Left lobe of liver (tissue), 2 donors: ENCODE results near the gene SNX8. TPM values are rescaled to one million over a fixed set of nuclear protein-coding genes. Genes with fewer than 3 reads are reported as not detected.
A peak's percentile ranks its signal among the peaks of the same experiment; 100 is the strongest.
"Not testable (repeated sequence)": the region's sequence is repeated elsewhere in the genome, so short reads cannot be mapped to it uniquely, and the experiment has no call there.

Source experiments
- ATAC-seq: fragments of 200-7000 bp; cut with Tn5 transposase; one replicate; pipeline ENCODE4 v1.9.1; 2020; ENCODE audit warnings: mild to moderate bottlenecking, moderate library complexity
- DNase-seq: peaks from one replicate; pipeline ENCODE4 v3.0.0-alpha.2; 2020; ENCODE audit warnings: low spot score
- total RNA-seq: library from RNA; stranded (reverse); gene quantifications from one replicate; pipeline ENCODE4 v1.2.1, GENCODE V29; 2021
- donor health status: DM: no; HTN: no; CAD: no; lungs with moderate emphysema.
- donor health status: DM: no; HTN: yes; CAD: no.

SNX8 gene
- total RNA-seq, 1 donor from 2014 or later, result 12.2 TPM

- no peak for ATAC-seq
- DNase-seq, result no peak
Observed at GRCh38 chr7:2295936-2296620, 18.2 kb downstream of the SNX8 start.

DNA sequence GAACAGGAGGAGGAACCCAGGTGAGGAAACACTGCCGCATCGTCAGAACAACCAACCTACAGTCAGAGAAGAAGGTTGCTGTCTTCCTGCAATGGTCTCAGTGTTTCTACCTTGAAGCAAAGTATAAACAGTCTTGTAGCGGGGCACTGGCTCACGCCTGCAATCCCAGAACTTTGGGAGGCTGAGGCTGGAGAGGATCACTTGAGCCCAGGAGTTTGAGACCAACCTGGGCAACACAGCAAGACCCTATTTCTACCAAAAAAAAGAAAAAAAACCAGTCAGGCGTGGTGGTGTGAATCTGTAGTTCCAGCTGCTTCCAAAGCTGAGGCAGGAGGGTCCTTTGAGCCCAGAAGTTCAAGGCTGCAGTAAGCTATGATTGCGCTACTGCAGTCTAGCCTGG, 23.4 kb downstream of the SNX8 start:
- DNase-seq, result no peak
- no peak for ATAC-seq

DNA sequence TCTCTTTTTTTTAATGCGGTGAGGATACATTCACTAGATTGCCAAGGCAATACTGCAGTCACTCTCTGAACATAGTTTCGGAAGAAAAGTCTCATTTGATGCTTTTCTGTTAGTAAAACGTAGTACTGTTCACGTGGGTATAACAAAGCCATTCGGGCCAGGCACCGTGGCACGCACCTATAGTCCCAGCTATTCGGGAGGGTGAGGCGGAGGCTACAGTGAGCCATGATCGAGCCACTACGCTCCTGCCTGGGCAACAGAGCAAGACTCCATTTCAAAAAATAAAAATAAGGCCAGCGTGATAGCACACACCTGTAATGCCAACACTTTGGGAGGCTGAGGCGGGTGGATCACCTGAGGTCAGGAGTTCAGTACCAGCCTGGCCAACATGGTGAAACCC, 24.6 kb downstream of the SNX8 start:
- DNase-seq, result no peak
- ATAC-seq, result no peak

DNA sequence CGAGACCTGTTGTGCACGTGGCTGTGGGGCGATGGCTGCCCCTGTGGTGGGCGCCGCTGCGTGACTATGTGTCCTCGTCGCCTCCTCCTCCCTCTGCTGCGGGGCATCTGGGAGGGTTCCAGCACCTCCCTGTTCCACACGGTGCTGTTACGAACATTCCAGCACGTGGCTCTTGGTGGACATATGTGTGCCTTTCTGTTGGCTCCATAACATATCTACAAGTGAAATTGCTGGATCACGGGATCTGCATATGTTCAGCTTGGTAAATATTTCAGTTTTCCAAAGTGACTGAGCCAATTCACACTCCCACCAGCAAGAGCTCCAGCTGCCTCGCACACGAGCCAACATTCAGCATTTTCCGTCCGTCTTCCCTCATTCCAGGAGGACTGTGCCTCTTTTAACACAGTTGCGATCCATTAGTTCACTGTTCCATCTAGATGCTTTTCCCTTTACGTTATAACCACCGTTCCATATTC, 25.1 kb downstream of the SNX8 start:
- no peak for DNase-seq
- ATAC-seq, result no peak

GRCh38 chr7:2288503-2288902, 25.7 kb downstream of the SNX8 start:
- ATAC-seq, result no peak
- DNase-seq, result no peak

- no peak for DNase-seq
- ATAC-seq, result no peak
Observed at GRCh38 chr7:2287745-2288144, 26.5 kb downstream of the SNX8 start.

DNA sequence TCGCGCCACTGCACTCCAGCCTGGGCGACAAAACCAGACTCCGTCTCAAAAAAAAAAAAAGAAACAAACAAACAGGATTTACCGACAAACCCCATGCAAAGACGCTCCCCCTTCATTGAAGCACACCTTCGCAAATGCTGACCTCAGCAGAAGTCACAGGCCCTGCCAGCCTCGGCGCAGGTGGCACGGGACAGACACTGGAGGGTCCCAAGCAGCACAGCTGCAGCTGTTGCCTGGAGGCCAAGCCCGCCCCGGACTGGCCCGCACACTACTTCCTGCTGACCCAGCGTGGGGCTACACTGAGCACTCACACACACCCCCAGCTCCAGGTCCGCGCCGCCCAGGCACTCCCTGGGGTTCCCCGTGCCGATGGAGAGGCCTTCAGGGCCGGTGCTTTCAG, 31.2 kb downstream of the SNX8 start:
- no peak for DNase-seq
- no peak for ATAC-seq

GRCh38 chr7:2282185-2282751, 32.0 kb downstream of the SNX8 start:
- ATAC-seq (no peak), DNase-seq (no peak)

DNA sequence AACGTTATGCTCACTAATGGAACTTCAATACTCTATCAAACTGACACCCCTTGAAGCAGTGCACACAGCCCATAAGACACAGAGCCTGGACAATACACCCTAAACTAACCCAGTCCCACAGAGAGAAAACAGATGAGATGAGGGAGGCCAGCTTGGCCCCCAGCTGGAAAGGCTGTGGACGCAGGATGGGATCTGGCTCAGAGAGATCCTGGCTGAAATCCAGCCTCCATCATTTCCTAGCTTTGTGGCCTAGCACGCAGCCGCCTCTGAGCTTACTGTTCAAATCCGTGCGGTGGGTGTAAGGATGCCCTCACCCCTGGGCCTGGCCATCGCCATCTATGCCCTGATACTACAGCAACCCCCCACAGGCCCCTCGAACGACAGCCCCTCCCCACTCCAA, 32.7 kb downstream of the SNX8 start:
- peak; percentile 47 for ATAC-seq
- no peak for DNase-seq

- DNase-seq (no peak), ATAC-seq (peak; percentile 42)
Observed at GRCh38 chr7:2280424-2280823, 33.8 kb downstream of the SNX8 start.

DNA sequence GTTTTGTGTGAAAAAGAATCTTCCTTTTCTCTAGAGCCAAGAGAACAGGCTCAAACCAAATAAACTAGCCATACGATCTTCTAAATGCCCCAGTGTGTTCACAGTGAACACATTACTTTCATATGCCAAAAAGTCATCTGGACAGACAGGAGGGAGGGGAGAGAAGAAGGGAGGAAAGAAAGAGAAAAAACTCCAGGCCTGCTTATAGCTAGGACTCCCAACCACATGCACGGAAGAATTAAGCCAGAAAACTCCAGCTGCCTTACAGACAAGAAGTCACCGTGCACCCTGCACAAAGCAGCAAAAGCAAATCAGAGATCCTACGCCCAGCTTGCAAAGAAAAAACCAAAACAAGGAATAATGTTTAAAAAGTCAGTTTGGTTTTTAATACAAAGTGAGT, 34.3 kb downstream of the SNX8 start:
- ATAC-seq (no peak), DNase-seq (no peak)

DNA sequence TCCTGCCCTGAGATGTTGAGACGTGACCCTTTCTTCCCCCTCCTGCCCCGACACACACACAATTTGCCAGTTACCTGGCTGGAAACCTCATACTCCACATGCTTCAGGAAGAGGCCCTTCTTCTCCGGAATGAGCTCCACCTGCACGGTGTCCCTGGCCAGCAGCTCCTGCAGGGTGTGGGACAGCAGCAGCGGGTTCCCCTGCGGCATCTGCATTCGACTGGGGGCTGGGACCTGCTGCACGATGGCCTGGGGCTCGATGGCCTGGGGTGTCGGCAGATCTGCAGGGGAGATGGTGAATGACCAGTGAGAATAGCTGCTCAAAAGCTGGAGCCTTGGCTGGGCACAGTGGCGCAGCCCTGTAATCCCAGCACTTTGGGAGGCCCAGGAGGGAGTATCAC, 36.2 kb downstream of the SNX8 start:
- DNase-seq (no peak), ATAC-seq (no peak)

GRCh38 chr7:2276107-2276506, 38.1 kb downstream of the SNX8 start:
- DNase-seq (no peak), ATAC-seq (peak; percentile 14)

GRCh38 chr7:2275101-2275500, 39.1 kb downstream of the SNX8 start:
- DNase-seq (no peak), ATAC-seq (no peak)

GRCh38 chr7:2274666-2275065, 39.6 kb downstream of the SNX8 start:
- ATAC-seq (no peak), DNase-seq (no peak)

DNA sequence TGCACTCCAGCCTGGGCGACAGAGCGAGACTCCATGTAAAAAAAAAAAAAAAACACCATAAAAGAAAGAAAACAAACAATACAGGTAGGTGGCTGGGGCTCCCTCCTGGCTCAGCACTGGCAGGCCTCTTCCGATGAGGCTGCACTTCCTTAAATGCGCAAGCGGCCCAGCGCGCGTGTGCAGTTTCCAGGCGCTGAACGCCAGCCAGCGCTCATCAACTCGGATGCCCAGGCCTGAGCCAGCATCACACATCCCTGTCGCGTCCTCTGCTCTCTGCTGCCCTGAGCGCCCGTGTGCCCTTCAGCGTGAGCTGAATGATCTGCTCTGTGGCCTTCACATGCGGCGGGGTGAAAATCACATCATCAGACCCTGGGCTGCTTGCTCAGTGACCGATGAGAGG, 40.4 kb downstream of the SNX8 start:
- DNase-seq, result no peak

GRCh38 chr7:2272031-2272430, 42.2 kb downstream of the SNX8 start:
- ATAC-seq (no peak), DNase-seq (no peak)

More for the DNA sequence above, 40.4 kb downstream of the SNX8 start:
- no peak for ATAC-seq

DNA sequence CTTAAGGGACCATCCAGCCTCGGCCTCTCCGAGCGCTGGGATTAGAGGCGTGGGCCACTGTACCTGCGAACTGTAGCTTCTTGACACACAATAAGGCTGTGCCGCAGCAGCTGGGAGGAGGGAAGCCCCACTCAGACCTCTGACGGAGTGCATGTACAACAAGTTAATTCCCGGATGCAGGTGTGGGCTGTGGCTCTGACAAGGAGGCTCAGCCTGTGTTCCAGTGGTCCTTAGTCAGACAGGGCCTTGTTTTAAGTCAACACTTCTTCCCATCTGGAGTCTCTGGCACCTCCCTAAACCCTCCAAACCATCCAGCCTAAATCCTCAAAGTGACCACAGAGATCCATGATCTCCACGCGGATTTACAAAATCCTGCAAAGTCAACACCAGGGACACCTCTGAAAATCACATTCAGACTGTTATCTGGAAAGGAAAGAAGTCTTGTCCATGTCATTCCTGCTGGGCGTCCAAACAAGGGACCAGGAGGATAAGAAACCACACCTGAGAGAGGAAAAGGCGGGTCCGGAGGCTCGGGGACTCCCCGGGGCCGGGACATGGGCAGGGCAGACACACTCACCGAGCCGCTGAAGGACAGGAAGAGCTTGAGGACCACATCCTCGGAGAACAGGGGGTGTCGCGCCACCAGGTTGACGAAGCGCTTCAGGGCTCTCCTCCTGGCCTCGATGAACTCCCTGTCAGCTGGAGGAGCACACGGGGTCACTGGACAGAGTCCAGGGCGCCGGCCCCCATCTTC, 42.8 kb downstream of the SNX8 start:
- ATAC-seq (no peak), DNase-seq (no peak)

- ATAC-seq, result no peak
- DNase-seq, result no peak
Observed at GRCh38 chr7:2270495-2270894, 43.7 kb downstream of the SNX8 start.

DNA sequence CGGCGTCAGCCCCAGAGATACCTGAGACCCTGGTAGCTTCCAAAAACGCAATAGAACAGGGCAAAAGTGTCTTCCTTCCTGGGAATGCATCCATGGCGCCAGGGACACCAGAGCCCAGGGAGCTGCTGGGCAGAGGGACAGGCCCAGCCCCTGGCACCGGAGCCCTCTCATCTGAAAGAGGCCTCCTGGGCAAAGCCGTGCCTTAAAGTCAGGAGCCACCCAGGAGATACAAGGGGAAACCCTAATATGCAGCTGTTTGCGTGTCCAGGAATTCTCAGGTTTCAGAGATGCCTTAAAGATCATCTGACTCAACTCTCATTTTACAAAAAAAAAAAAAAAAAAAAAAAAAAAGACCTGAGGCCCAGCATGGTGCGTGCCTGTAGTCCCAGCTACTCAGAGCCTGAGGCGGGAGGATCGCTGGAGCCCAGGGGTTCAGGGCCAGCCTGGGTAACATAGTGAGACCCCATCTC, 44.2 kb downstream of the SNX8 start:
- ATAC-seq, result no peak
- DNase-seq, result no peak

DNA sequence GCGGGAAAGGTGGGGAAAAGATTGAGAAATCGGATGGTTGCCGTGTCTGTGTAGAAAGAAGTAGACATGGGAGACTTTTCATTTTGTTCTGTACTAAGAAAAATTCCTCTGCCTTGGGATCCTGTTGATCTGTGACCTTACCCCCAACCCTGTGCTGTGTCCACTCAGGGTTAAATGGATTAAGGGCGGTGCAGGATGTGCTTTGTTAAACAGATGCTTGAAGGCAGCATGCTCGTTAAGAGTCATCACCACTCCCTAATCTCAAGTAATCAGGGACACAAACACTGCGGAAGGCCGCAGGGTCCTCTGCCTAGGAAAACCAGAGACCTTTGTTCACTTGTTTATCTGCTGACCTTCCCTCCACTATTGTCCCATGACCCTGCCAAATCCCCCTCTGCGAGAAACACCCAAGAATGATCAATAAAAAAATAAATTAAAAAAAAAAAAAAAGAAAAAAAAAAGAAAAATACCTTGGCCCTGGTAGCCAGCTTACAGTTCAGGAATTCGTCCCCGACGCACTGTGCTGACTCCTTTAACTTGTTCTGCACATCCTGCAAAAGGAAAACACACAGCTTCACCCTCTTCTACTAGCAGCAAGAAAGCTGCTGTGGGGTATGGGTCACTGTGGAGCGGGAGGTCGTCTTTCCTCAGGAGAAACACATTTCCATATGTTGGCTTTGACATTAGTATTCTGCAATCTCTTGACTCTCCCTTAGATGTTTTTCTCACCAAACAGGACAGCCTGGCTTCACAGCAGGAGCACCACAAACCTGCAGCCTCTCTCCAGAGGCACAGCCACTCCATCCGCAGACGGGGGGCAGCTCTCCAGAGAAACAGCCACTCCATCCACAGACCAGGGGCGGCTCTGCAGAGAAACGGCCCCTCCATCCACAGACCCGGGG, 44.9 kb downstream of the SNX8 start:
- ATAC-seq, result peak; percentile 21
- not testable (repeated sequence) for DNase-seq
